SK-N-SH treated with all-trans-retinoic acid at 6 μM for 48 hours (cell line): ENCODE results near the gene SAE1.

Source experiments
- ATAC-seq: fragments of 200-7000 bp; cut with Tn5 transposase; 3 replicates; pipeline ENCODE4 v1.9.1; 2020; ENCODE audit warnings: mild to moderate bottlenecking, moderate library complexity
- ARNTL ChIP-seq: fragments of 450-650 bp; formaldehyde crosslinking; IDR thresholded peaks from 2 replicates; pipeline ENCODE4 v1.5.0; 2020; ENCODE audit warnings: low read depth, mild to moderate bottlenecking, moderate library complexity, borderline replicate concordance
- CREB5 ChIP-seq: fragments of 250-450 bp; sonication (Bioruptor Pico); IDR thresholded peaks from 2 replicates; pipeline ENCODE4 v1.5.1; 2020; ENCODE audit warnings: low read depth, mild to moderate bottlenecking, moderate library complexity
- CSDC2 ChIP-seq: fragments of 250-450 bp; sonication (Bioruptor Pico); IDR thresholded peaks from 2 replicates; pipeline ENCODE4 v1.5.0; 2020; ENCODE audit warnings: mild to moderate bottlenecking, moderate library complexity
- CSRNP3 ChIP-seq: fragments of 250-450 bp; sonication (Bioruptor Pico); IDR thresholded peaks from 2 replicates; pipeline ENCODE4 v1.5.1; 2021; ENCODE audit warnings: mild to moderate bottlenecking, moderate library complexity
- GLIS3 ChIP-seq: fragments of 250-450 bp; sonication (Bioruptor Pico); IDR thresholded peaks from 2 replicates; pipeline ENCODE4 v1.5.0; 2020; ENCODE audit warnings: mild to moderate bottlenecking, moderate library complexity
- ISL1 ChIP-seq: fragments of 250-450 bp; sonication (Bioruptor Pico); IDR thresholded peaks from 2 replicates; pipeline ENCODE4 v2.1.2; 2022; ENCODE audit warnings: mild to moderate bottlenecking, moderate library complexity
- OSR1 ChIP-seq: fragments of 250-450 bp; sonication (Bioruptor Pico); IDR thresholded peaks from 2 replicates; pipeline ENCODE4 v1.8.0; 2022; ENCODE audit warnings: moderate library complexity, mild to moderate bottlenecking, inconsistent platforms
- POU6F1 ChIP-seq: fragments of 250-450 bp; sonication (Bioruptor Pico); IDR thresholded peaks from 2 replicates; pipeline ENCODE4 v1.8.0; 2021; ENCODE audit warnings: low read depth, mild to moderate bottlenecking, moderate library complexity, borderline replicate concordance
- PPARA ChIP-seq: fragments of 250-450 bp; sonication (Bioruptor Pico); IDR thresholded peaks from 2 replicates; pipeline ENCODE4 v1.5.0; 2020; ENCODE audit warnings: mild to moderate bottlenecking, borderline replicate concordance
- RARB ChIP-seq: fragments of 250-450 bp; sonication (Bioruptor Pico); IDR thresholded peaks from 2 replicates; pipeline ENCODE4 v1.8.0; 2021; ENCODE audit warnings: mild to moderate bottlenecking, moderate library complexity
- SNAI2 ChIP-seq: fragments of 250-450 bp; sonication (Bioruptor Pico); IDR thresholded peaks from 2 replicates; pipeline ENCODE4 v1.5.0; 2020; ENCODE audit warnings: mild to moderate bottlenecking, moderate library complexity
- TCF4 ChIP-seq: fragments of 250-450 bp; sonication (Bioruptor Pico); IDR thresholded peaks from 2 replicates; pipeline ENCODE4 v1.8.0; 2021; ENCODE audit warnings: mild to moderate bottlenecking, moderate library complexity, borderline replicate concordance
- TOX ChIP-seq: fragments of 250-450 bp; sonication (Bioruptor Pico); IDR thresholded peaks from 2 replicates; pipeline ENCODE4 v1.8.0; 2021; ENCODE audit warnings: mild to moderate bottlenecking, moderate library complexity, borderline replicate concordance
- TSHZ2 ChIP-seq: fragments of 250-450 bp; sonication (Bioruptor Pico); IDR thresholded peaks from 2 replicates; pipeline ENCODE4 v1.5.0; 2020; ENCODE audit warnings: mild to moderate bottlenecking, moderate library complexity
- ZC3H10 ChIP-seq: fragments of 250-450 bp; sonication (Bioruptor Pico); IDR thresholded peaks from 2 replicates; pipeline ENCODE4 v1.5.1; 2021; ENCODE audit warnings: mild to moderate bottlenecking, moderate library complexity
- ZFP3 ChIP-seq: fragments of 250-450 bp; sonication (Bioruptor Pico); IDR thresholded peaks from 2 replicates; pipeline ENCODE4 v1.5.0; 2020; ENCODE audit warnings: mild to moderate bottlenecking, moderate library complexity
- ZNF565 ChIP-seq: fragments of 450-650 bp; formaldehyde crosslinking; conservative IDR thresholded peaks from 2 replicates; pipeline ENCODE4 v1.5.0; 2020; ENCODE audit warnings: low read depth, mild to moderate bottlenecking, moderate library complexity
- ZNF70 ChIP-seq: fragments of 450-650 bp; formaldehyde crosslinking; IDR thresholded peaks from 2 replicates; pipeline ENCODE4 v1.5.0; 2020; ENCODE audit warnings: mild to moderate bottlenecking, moderate library complexity
- ZNF8 ChIP-seq: fragments of 450-650 bp; formaldehyde crosslinking; IDR thresholded peaks from 2 replicates; pipeline ENCODE4 v1.5.0; 2020; ENCODE audit warnings: mild to moderate bottlenecking, moderate library complexity
- TF ChIP-seq, protein P1 (sequence below): fragments of 250-450 bp; sonication (Bioruptor Pico); IDR thresholded peaks from 2 replicates; pipeline ENCODE4 v1.8.0; 2020; ENCODE audit warnings: mild to moderate bottlenecking, moderate library complexity, borderline replicate concordance

The SAE1 gene

DNA sequence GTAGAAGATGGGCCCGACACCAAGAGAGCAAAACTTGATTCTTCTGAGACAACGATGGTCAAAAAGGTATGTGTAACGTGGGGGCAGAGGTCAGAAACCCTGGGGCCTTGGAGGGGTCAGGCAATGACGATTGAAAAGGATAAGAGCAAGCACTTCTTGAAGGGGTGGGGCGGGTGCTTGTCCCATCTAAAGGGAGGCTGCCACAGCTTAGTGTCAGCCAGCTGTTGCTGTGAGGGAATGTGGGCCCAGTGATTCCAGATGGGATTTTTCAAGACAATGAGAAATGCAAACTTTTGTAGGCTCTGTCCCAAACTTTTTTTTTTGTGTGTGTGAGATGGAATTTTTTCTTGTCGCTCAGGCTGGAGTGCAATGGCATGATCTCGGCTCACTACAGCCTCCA is 24.5 kb downstream of the SAE1 start (continued):
- TF ChIP-seq PPARA (CRISPR knock-in tag) (no peak), ZNF565 (no peak), ZC3H10 (no peak), CREB5 (no peak), TSHZ2 (no peak), ARNTL (CRISPR knock-in tag) (no peak)

DNA sequence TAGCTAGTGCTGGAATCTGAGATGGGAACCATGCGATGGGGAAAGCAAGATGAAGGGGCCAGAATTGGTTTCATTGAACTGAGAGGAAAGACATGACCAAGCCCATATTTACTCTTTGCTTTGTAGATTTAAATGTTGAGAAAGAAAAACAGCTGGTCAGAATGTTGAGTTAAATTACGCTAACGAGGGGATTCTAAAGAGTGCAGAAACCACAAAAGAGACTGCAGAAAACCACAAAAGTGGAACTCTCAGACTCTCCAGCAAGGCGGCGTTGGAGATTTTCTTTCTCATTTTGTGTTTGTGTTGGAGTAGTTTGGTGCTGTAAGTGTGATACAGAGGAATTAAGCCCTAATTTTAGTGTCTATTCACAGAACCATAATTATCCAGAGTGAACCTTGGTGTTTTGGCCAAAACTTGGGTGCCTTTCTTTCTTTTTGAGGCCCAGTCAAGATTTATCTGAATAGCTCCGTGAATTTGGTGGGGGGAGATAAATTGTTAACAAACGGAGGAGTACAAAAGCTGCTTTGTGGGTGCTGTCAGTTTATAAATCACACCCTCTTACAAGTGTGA is 26.3 kb downstream of the SAE1 start:
- no peak for TF ChIP-seq RARB (CRISPR knock-in tag)
- TF ChIP-seq OSR1 (CRISPR knock-in tag): no peak
- TF ChIP-seq, protein P1, sequence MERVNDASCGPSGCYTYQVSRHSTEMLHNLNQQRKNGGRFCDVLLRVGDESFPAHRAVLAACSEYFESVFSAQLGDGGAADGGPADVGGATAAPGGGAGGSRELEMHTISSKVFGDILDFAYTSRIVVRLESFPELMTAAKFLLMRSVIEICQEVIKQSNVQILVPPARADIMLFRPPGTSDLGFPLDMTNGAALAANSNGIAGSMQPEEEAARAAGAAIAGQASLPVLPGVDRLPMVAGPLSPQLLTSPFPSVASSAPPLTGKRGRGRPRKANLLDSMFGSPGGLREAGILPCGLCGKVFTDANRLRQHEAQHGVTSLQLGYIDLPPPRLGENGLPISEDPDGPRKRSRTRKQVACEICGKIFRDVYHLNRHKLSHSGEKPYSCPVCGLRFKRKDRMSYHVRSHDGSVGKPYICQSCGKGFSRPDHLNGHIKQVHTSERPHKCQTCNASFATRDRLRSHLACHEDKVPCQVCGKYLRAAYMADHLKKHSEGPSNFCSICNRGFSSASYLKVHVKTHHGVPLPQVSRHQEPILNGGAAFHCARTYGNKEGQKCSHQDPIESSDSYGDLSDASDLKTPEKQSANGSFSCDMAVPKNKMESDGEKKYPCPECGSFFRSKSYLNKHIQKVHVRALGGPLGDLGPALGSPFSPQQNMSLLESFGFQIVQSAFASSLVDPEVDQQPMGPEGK (CRISPR knock-in tag): no peak
- TF ChIP-seq SNAI2: no peak
- TF ChIP-seq TOX (CRISPR knock-in tag): no peak
- TF ChIP-seq CREB5: no peak
- no peak for TF ChIP-seq CSRNP3 (CRISPR knock-in tag)
- no peak for TF ChIP-seq TCF4
- no peak for TF ChIP-seq GLIS3 (CRISPR knock-in tag)
- TF ChIP-seq ZNF565: no peak
- TF ChIP-seq POU6F1 (CRISPR knock-in tag): no peak
- TF ChIP-seq CSDC2: no peak
- ATAC-seq: no peak

DNA sequence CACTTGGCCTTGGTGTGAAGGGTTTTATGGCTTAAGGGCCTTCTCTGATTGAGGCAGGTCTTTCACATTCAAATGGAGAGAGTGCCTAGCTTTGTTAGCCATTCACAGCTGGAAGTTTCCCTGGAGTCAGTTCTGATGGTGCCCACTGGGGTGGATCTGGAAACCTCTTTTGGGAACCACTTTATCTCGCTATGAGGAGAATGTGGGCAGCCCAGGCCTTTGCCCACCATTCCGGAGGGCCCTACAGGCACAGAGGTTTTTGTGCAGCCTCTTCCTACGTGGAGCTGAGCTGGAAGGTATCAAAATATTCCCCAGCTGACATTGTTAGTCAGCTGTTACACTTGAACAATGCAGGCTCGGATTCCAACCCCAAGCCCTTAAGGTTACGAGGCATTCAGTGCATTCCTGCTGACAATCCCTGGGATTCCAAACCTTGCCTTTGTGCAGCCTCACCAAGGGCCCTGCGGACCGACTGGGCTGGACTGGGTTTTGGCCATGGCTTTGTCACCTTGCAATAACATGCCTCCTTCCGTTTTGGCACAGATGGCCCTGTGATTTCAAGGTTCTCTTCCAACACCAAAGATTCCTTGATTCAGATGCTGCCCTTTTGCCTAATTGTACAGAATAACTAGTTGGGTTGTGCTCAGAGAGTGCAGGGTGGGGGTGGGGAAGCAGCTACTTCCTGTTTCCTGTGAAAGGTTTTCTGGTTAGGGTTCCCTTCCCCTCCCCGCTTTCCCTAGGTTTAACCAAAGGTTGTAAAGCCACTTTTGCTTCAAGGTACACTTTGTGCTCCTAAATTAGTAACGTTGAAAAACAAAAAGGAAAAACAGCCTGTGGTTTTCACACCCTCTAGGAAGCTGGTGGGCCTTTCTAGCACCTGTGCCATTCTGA is 27.0 kb downstream of the SAE1 start:
- TF ChIP-seq ZC3H10 (no peak), ZNF8 (CRISPR knock-in tag) (no peak), ZNF70 (no peak), ISL1 (CRISPR knock-in tag) (no peak), ZFP3 (no peak), ARNTL (CRISPR knock-in tag) (no peak), CSRNP3 (CRISPR knock-in tag) (no peak), SNAI2 (no peak)
- peak; percentile 69 for ATAC-seq
